HG02571 (cell line): Measurements from ENCODE around the gene ADAMTSL3.
"Not testable (repeated sequence)": the region's sequence is repeated elsewhere in the genome, so short reads cannot be mapped to it uniquely, and the experiment has no call there.

Source experiments
- ATAC-seq: cut with Tn5 transposase; IDR thresholded peaks from one replicate; pipeline ENCODE4 v1.9.1; 2021; ENCODE audit warnings: mild to moderate bottlenecking, moderate library complexity; ENCODE audit not compliant: unreplicated experiment

ADAMTSL3 gene

DNA sequence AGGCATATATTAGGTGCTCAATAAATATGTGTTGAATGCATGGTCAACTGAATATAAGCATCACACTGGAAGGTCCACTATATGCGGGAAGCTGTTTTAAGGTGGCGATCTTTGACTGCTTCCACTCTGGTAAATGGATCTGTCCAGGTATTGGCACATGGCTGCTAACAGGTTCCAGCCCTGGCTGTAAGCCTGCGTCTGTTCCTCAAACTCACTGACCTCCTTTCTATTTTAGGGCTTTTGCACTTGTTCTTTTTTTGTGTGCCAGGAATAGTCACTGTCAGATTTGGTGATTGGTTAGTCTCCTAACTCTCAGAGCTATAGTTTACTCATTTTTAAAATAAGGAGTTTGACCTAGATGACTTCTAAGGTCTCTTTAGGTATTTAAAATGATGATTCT is 46.2 kb downstream of the ADAMTSL3 start:
- no peak for ATAC-seq

- not testable (repeated sequence) for ATAC-seq
Observed at GRCh38 chr15:83702314-83702713, 48.4 kb downstream of the ADAMTSL3 start.

DNA sequence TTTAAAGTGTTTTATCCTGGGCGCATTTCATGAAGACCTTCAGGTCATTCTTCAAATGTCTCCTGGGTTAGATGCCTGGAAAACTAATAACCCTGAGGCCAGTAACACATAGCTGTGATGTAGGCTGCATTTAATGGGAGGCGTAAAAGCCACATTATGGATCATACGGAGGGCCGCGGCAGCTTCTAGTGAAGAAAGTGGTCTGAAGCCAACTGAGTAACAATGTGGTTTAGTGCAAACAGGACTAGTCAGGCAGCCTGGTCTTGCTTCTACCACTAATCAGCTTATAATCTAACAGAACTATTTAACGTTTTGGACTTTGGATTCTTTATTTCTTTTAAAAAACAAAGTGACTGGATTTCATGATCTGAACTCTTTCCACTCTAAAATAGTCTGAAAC is 54.4 kb downstream of the ADAMTSL3 start:
- no peak for ATAC-seq

DNA sequence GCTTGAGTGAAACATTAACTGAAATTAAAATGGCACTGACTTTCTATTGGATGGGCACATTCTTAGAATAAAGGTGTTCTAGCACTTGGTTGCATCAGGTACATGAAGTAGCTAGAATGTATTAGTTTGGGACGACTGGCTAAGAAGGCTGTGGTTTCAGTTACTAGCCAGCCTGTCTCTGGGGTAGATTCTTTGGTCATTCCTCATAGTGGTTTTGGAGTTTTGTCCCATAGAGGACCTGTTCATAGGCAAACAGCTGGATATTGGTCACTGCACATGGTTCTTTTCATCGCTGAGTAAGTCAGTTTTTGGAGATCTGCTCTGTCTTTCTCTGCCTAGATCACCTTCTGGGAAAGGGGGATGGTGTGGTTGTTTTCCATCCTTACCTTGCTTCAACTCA is 55.3 kb downstream of the ADAMTSL3 start:
- ATAC-seq, result no peak

GRCh38 chr15:83709811-83710210 is 55.9 kb downstream of the ADAMTSL3 start:
- ATAC-seq, result no peak

DNA sequence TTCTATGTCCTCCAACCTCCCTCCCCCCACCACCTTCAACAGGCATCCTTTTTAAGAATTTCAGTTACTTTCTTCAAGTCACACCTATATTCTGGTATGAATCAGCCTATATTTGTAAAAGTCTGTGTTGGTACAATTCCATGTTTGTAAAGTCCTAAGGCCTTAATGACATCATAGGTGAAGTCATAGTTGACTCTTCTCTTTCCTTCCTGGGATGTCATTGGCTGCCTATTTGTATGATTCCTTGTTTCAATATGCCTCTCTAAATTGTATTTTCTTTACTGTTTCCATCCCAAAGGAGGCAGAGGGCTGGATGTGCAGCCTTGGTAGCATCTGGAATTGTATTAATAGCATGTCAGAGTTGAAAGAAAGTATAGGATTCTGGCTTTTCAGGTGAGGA is 56.5 kb downstream of the ADAMTSL3 start:
- ATAC-seq, result no peak

DNA sequence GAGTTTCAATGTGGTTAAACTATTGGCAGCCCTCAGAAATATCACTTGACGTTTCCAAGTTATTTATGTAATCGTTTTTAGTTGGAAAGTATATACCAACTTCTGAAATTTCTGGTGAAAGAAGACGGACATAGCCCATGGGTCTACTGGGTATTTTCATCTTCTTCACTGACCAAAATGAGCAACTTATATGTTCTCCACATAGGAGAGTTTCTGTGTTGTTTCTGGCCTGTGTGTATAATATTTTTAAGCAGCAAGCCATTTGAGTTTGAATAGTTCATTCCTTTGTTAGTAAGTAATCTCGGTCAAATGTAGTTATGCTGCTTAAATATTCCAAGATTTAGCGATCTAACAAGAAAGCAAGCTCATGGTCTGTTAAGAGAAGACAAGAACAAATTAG is 57.3 kb downstream of the ADAMTSL3 start:
- ATAC-seq, result no peak

GRCh38 chr15:83713242-83713641 is 59.3 kb downstream of the ADAMTSL3 start:
- no peak for ATAC-seq

GRCh38 chr15:83714939-83715628 is 61.2 kb downstream of the ADAMTSL3 start:
- no peak for ATAC-seq

DNA sequence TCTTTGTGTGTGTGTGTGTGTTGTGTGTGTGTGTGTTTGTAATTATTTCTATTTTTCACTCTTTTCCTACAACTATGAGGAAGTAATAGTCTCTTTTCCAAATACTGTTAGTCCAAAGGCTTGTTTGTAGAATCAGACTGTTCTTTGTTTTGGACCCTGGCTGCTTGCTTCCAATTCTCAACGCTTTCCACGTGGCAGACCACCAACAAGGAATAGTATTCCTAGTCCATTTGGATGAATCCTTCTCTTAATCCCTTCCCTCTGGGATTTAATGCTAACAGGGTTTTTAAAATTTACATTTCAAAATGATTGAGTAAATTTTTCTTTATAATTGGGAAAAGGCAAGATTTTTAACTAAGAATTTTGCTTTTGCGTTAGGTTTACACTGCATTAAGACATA is 62.7 kb downstream of the ADAMTSL3 start:
- no peak for ATAC-seq

GRCh38 chr15:83717010-83717409 is 63.1 kb downstream of the ADAMTSL3 start:
- no peak for ATAC-seq

GRCh38 chr15:83720468-83720867 is 66.5 kb downstream of the ADAMTSL3 start:
- ATAC-seq, result no peak

DNA sequence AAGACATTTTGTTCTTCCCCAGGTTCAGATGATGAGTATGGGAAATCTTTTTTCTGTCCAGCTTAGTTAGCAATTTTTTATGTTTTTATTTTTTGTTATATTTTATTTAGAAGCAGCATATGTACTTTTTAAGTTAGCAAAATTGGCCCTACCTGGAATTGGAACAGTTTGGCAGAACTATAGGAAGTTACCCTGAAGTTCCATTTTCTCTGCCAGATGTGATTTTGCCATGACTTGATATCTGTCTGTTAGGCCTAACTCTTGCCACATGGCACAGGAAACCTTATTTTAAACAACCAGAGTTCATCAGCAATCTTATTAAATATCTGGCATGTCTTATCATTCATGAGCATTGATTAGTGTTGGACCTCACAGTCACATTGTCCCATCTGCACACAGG is 67.1 kb downstream of the ADAMTSL3 start:
- ATAC-seq, result no peak

GRCh38 chr15:83721981-83722380 is 68.1 kb downstream of the ADAMTSL3 start:
- no peak for ATAC-seq

GRCh38 chr15:83723216-83723615 is 69.3 kb downstream of the ADAMTSL3 start:
- no peak for ATAC-seq

- no peak for ATAC-seq
Observed at GRCh38 chr15:83732196-83732595, 78.3 kb downstream of the ADAMTSL3 start.

DNA sequence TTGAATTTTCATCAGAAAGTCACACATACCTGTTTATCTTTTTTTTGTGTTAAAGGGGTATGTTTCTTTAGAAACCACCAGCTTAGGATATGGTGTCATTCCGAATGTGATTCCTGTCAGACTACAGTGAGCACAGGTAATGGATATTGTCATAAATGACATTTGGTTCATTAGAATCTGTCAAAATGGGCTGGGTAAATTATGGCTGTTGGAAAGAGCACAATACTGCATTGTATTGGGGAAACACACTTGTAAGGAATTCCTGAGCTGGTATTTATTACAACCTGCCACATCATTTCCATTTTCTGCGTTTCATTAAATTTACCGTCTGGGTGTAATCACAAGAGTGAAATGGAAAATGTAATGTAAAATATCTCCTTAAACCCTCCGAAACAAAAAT is 78.8 kb downstream of the ADAMTSL3 start:
- ATAC-seq, result no peak

GRCh38 chr15:83733206-83733605 is 79.3 kb downstream of the ADAMTSL3 start:
- no peak for ATAC-seq

DNA sequence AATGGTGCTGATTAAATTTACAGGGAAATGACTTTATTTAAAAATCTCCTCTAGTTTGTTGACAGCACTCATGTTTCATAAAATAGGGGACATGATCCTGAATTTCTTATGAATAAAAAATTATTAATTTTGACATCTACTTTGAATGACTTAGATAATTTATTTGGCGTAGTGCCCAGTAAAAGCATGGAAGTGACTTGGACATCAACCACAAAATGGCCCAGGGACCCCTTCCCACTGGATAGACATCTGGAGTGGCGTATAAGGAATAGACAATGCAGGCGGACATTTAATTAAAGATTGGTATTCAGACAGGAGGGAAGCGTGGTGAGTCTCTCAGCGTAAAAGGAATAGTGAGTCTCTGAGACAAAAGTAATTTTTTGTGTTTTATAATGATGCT is 79.8 kb downstream of the ADAMTSL3 start:
- no peak for ATAC-seq

DNA sequence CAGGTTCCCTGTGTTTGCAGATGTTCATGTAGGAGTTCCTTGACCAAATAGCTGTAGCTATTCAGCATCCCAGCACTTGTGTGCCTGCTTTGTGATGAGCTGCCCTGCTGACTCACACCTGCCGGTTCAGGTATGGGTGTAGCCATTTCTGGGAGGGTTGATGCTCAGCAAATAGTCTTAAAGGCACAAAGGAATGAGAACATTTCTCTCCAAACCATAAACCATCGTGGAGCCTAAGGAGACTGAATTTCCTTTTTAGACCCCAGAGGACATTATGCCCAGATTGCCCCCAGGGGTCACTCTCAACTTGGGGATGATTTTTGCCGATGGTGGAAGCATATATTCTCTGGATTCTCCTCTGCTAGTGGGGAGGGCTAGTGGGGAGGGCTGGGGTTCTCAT is 80.6 kb downstream of the ADAMTSL3 start:
- ATAC-seq, result no peak

GRCh38 chr15:83739629-83740028 is 85.7 kb downstream of the ADAMTSL3 start:
- ATAC-seq, result no peak

- ATAC-seq, result no peak
Observed at GRCh38 chr15:83745771-83746170, 91.8 kb downstream of the ADAMTSL3 start.

- ATAC-seq, result no peak
Observed at GRCh38 chr15:83746231-83746630, 92.3 kb downstream of the ADAMTSL3 start.
